GM19043 (cell line): ENCODE results near the gene LRRTM1.

Experiments
- ATAC-seq: cut with Tn5 transposase; IDR thresholded peaks from one replicate; pipeline ENCODE4 v1.9.1; 2021; ENCODE audit warnings: low read depth; ENCODE audit not compliant: unreplicated experiment

Gene LRRTM1, protein sequence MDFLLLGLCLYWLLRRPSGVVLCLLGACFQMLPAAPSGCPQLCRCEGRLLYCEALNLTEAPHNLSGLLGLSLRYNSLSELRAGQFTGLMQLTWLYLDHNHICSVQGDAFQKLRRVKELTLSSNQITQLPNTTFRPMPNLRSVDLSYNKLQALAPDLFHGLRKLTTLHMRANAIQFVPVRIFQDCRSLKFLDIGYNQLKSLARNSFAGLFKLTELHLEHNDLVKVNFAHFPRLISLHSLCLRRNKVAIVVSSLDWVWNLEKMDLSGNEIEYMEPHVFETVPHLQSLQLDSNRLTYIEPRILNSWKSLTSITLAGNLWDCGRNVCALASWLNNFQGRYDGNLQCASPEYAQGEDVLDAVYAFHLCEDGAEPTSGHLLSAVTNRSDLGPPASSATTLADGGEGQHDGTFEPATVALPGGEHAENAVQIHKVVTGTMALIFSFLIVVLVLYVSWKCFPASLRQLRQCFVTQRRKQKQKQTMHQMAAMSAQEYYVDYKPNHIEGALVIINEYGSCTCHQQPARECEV

DNA sequence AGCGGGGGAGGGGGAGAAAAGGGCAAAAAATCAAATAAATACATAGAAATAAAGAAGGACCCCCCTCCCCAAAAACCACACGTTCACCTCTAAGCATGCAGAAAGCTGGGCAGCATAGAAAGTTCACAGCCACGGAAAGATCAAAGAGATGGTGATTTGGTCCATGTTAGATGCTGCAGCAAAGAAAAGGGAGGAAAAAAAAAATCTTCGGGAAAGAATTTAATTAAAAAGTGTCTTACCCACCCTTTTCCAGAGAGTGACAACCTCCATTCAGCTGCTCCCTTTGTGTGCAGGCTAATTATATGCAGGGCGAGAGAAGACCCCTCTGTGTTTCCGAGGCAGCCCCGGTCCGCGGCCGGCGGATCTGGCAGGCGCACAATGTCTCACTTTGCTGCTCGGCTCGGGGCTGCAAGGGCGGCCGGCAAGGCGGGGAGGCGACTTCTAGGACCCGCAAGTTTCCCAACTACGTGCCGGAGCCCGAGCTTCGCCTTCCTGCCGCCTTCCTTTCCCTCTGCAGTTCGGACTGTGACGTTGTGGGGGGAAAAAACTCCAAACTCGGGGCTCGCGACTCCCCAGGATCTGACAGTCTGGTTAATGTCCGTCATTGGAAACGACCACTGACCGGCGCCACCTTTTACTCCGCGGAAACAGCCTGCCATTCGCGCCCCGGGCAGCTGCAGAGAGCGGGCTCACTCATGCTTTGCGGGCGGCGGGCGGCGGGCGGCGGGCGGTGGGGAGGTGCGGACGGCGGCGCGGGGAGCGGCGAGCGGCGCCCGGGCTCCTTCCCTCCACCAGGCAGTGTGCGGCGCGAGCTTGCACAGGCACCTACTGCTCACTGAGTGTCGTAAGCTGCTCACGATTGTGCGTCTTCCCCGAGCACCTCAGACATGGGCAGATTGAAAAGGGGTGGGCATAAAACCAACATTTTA is at the start of gene LRRTM1:
Gene LRRTM1, minus strand, starts transcription at position 844 of the 929 bp plus-strand sequence. CDS start 933 bp downstream, outside the sequence.
- ATAC-seq, result no peak

GRCh38 chr2:80351231-80351630 is 46.7 kb upstream of the LRRTM1 start:
- no peak for ATAC-seq

DNA sequence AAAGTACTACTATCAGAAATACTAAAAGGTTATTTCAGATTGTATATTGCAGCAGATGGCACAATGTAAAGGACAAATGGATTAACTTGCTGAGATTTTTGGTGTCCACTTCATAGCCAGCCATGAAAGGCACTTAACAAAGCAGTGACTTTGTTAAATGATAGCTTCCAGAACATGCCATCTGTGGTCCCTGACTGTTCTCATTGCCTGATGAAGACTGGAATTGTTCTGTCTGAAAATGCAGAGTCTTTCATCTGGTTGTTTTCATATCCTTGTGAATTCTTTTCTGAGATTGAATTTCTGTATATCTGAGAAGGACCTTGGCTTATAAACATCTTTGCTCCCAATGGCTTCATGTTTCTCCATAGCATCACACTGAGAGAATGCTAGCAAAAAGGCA is 44.4 kb upstream of the LRRTM1 start:
- ATAC-seq, result no peak

DNA sequence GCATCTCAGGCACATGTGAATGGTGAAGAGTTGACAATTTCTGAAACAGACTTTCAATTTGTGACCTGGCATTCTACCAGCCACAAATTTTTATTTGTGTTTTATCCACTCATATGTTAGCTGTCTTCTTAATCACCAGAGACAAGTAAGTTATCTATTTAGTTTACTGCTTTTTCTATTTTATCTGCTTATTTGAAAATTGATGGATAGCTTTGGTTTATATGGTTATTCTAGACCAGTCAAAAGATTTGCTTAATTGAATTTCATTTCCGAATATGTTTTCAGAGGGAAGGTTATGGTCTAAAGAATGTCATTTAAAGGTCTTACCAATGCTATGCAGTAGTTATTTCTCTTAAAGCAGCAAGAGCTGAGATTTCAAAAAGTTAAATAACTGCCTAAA is 43.5 kb upstream of the LRRTM1 start:
- no peak for ATAC-seq

DNA sequence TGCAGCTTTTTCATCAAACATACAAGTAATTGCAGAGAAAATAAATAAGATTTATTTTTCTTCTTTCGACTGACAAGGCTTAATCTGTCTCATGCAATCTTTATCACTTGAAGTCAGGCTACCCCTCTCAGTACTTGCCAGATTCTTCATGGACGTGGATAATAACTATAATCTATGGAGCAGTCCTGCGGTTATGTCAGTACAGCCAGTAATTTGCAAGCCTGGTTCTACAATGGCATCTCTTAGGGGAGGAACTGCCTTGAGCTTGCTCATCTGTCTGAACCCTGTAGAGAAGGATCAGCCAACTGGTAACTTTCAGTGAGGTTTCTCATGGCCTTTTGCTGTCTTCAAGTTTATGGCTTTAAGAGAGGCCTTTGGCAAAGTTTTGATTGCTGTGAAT is 35.5 kb upstream of the LRRTM1 start:
- ATAC-seq, result no peak

GRCh38 chr2:80338794-80339193 is 34.2 kb upstream of the LRRTM1 start:
- ATAC-seq, result no peak

- ATAC-seq, result no peak
Measured at GRCh38 chr2:80335411-80335810, 30.9 kb upstream of the LRRTM1 start.

GRCh38 chr2:80333886-80334285 is 29.3 kb upstream of the LRRTM1 start:
- no peak for ATAC-seq

- no peak for ATAC-seq
Measured at GRCh38 chr2:80330527-80331450, 26.2 kb upstream of the LRRTM1 start.

DNA sequence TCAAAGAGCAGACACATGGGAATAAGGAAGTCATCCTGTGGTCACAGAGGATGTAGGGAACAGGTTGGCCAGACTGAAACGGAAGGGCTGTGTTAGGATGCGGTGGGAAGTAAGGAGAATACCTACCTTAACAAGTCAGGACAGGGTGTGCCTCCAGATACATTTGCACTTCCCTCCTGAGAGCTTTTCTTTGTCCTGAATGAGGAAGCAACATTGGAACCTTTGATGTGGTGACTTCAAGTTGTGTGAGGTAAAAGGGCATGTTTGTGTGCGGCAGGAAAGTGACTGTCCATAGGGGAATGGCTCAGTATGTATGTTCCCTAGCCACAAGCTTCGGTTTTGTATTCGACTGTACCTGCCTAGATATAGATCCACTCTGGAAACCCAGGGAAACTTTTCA is 24.9 kb upstream of the LRRTM1 start:
- ATAC-seq, result no peak

DNA sequence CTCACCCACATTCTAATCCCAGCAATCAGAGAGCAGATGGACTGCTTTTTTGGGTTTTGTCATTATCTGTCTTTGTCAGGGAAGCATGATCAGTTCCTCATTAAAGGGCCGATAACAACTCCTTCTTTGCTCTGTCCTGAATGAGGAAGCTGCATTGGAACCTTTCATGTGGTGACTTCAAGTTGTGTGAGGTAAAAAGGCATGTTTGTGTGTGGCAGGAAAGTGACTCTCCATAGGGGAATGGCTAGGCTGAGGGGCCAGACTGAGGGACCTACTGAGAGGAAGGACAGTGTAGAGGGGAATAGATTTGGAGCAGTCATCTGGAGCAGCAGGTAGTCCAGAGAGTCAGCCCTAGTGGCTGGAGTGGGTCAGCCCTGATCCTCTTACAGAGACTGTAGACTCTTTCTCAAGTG is 23.6 kb upstream of the LRRTM1 start:
- ATAC-seq, result no peak

DNA sequence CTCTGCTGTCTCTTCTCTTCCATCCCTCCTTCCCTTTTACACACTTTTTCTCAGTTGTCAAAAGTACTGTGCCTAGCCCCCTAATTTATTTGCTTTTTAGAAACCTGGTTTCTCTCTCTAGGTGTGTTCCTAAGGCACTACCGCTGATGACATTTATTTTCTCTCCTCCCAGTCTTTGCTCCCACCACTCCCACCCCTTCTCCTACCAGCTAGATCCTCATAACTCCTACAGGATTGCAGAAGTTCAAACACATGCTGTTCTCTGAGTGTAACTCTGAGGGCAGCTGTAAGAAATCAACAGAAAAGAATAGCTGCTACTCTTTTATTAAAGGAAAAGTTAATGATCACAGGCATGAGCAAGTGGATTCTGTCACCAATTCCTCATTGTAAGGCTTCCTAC is 22.3 kb upstream of the LRRTM1 start:
- no peak for ATAC-seq

- ATAC-seq, result no peak
Measured at GRCh38 chr2:80326214-80326613, 21.7 kb upstream of the LRRTM1 start.

DNA sequence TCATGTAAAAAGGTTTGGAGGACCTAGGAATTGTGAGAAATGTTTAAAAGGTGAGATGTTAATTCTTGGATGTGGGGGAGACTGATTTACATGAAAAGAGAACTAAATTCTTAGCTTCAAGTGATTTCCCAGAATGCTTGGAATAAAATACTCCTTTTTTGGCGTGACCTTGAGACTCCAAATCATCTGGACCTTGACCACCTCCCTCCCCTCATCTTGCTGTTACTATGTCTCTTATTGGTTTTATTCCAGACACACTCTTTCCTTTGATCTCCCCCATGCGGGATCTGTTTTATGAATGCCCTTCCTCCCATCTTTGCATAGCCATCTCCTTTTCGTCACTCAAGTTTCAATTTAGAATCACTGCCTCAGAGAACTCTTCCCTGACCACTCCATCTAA is 20.0 kb upstream of the LRRTM1 start:
- no peak for ATAC-seq

DNA sequence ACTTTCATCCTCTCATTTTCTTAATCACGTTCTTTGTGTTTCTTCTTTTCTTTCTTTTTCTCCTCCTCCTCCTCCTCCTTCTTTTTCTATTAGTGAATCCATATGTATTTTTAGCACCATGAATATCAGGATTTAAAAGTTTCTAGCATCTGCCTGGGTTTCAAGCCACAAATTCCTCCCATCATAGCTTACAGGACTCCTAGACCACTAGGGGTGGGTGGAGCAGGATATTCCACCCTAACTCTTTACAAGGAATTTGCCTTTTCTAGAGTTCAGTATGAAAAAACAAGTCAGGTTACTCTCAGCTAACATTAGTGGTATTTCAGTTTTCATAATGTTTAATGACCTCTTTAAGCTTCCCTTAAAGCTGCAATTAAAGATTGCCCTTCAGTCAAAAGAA is 19.1 kb upstream of the LRRTM1 start:
- ATAC-seq, result no peak

- no peak for ATAC-seq
Measured at GRCh38 chr2:80322958-80323357, 18.4 kb upstream of the LRRTM1 start.

DNA sequence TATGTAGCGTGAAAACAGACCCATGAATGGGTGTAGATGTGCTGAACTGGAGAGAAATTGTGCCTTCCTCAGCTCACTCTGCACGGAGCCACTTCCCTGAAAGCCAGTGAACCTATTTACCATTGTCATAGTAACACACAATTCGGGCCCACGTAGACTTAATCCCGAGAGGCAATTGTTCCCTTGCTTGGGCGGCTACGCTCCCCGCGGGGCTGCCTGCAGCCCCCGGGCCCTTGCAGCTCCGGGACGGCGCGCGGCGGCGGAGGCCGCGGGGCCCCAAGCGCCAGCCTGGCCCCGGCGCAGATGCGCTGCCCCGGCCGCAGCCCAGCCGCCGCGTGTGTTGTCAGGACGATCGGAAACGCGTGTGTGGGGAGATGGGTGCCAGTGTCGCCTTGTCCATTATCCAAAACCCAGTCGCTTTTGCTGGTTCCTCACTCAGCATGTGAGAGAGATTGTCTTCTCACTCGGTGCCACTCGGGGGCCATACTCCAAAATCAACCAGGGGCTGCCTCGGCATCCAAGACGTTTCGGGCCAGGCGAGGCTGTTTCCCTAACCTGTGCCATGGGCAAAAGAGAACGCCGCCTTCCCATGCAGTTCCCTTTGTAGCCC is 17.9 kb upstream of the LRRTM1 start:
- no peak for ATAC-seq

- no peak for ATAC-seq
Measured at GRCh38 chr2:80312282-80312839, 7.8 kb upstream of the LRRTM1 start.

GRCh38 chr2:80311304-80311703 is 6.8 kb upstream of the LRRTM1 start:
- ATAC-seq, result no peak
